Left lung (tissue), 10 donors: ENCODE data around the gene SEMA3D. TPM values are rescaled to one million over a fixed set of nuclear protein-coding genes. Genes with fewer than 3 reads are reported as not detected.
"Not testable (repeated sequence)": the region's sequence is repeated elsewhere in the genome, so short reads cannot be mapped to it uniquely, and the experiment has no call there.

Experiments
- ATAC-seq: fragments of 200-7000 bp; cut with Tn5 transposase; one replicate; pipeline ENCODE4 v1.9.1; 2020; ENCODE audit warnings: moderate library complexity
- DNase-seq, 4 donors: peaks; one replicate each; pipeline ENCODE4 v3.0.0-alpha.2; 2013 to 2020
- H3K27ac ChIP-seq, 2 donors: fragments of 200-600 bp; sonication (generic) in 1 of 2; one replicate each; pipeline versions ENCODE4 v1.5.0 to v1.8.0; 2020 to 2021
- H3K27me3 ChIP-seq, 2 donors: fragments of 200-600 bp; sonication (generic) in 1 of 2; one replicate each; pipeline versions ENCODE4 v1.5.0 to v1.8.0; 2020 to 2021
- H3K36me3 ChIP-seq, 2 donors: fragments of 200-600 bp; sonication (generic) in 1 of 2; one replicate each; pipeline versions ENCODE4 v1.5.0 to v1.8.0; 2020 to 2021
- H3K4me1 ChIP-seq, 2 donors: fragments of 200-600 bp; one replicate each; pipeline ENCODE4 v1.8.0; 2021
- H3K4me3 ChIP-seq, 2 donors: fragments of 200-600 bp; sonication (generic) in 1 of 2; one replicate each; pipeline versions ENCODE4 v1.5.0 to v1.8.0; 2020 to 2021; ENCODE audit warnings: mild to moderate bottlenecking in 1 of 2
- H3K9me3 ChIP-seq, 2 donors: fragments of 200-600 bp; sonication (generic) in 1 of 2; one replicate each; pipeline versions ENCODE4 v1.5.0 to v1.8.0; 2020 to 2021
- CTCF ChIP-seq, 2 donors: fragments of 200-600 bp; sonication (generic) in 1 of 2; IDR thresholded peaks; one replicate each; pipeline versions ENCODE4 v1.5.0 to v1.8.0; 2021; ENCODE audit warnings: antibody characterized with exemption in 2 of 2
- intact Hi-C, 2 donors: fragments of 100-400 bp; cut with DNase I; formaldehyde crosslinking; loops; one replicate each; pipeline versions ENCODE4 v1.11.2 to v1.14.2; 2022
- polyA plus RNA-seq, 6 donors: library from polyadenylated mRNA; unstranded; fragments of 120-200 nt; gene quantifications; one replicate each; pipeline ENCODE4 v1.2.1, GENCODE V29; 2013; ENCODE audit not compliant: insufficient read length in 6 of 6
- total RNA-seq, 2 donors: library from RNA; stranded (reverse); fragmentation: NEBNext Ultra II Directional; extraction: Animal tissue kit (Norgen Biotek cat#: 25700); gene quantifications; one replicate each; pipeline ENCODE4 v1.2.1, GENCODE V29; 2021
- donor health status: DM: no; HTN: yes; CAD: no.
- donor health status: DM: no; HTN: no; CAD: no.

The SEMA3D gene
- total and polyA plus RNA-seq, 8 donors: 5.5 to 68.5 (median 46.3) TPM

GRCh38 chr7:84998665-84999064 lies 188.2 kb downstream of the SEMA3D start:
- Histone ChIP-seq H3K9me3 (no peaks in the 10 kb centered on the region), H3K27ac (no peak overlapping the region), H3K36me3 (no peaks in the 10 kb centered on the region), H3K4me3 (no peak overlapping the region), H3K27me3 (no peaks in the 10 kb centered on the region), H3K4me1 (no peaks in the 10 kb centered on the region)
- ATAC-seq: no peak
- no peak for TF ChIP-seq CTCF (IDR thresholded peaks at IDR 0.05)
- DNase-seq: no peak
- intact Hi-C loops: no loop called here

DNA sequence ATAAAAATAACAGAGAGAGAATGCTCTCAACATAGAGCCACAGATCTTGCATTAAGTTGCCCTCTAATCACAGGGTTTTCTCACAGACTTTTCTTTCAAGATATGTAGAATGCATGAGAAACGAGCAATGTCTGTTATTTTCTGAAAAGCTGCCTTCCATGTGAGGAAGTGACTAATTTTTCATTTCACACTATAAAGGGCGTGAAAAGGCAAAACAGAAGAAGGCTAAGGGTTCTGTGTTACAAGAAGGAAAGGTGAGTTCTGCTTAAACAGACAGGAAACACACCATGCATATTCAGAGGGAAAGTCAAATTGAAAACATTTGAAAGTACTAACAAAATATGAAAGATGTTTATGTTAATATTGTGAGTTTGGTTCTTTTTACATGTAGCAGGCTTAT lies 189.2 kb downstream of the SEMA3D start:
- no peaks in the 10 kb centered on the region for H3K27me3 ChIP-seq
- no peak overlapping the region for H3K27ac ChIP-seq
- intact Hi-C loops: no loop called here
- no peaks in the 10 kb centered on the region for H3K9me3 ChIP-seq
- DNase-seq (no peak), ATAC-seq (no peak)
- H3K36me3 ChIP-seq: no peaks in the 10 kb centered on the region
- H3K4me1 ChIP-seq: no peaks in the 10 kb centered on the region
- no peak for TF ChIP-seq CTCF (IDR thresholded peaks at IDR 0.05)
- no peak overlapping the region for H3K4me3 ChIP-seq

DNA sequence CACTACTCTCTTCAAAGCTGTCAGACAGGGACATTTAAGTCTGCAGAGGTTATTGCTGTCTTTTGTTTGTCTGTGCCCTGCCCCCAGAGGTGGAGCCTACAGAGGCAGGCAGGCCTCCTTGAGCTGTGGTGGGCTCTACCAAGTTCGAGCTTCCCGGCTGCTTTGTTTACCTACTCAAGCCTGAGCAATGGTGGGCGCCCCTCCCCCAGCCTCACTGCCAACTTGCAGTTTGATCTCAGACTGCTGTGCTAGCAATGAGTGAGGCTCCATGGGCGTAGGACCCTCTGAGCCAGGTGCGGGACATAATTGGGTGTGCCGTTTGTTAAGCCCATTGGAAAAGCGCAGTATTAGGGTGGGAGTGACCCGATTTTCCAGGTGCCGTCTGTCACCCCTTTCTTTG lies 193.9 kb downstream of the SEMA3D start:
- DNase-seq, H3K27me3 ChIP-seq, intact Hi-C loops, H3K36me3 ChIP-seq, ATAC-seq, H3K4me3 ChIP-seq, H3K27ac ChIP-seq, H3K4me1 ChIP-seq, H3K9me3 ChIP-seq: not testable (repeated sequence)

DNA sequence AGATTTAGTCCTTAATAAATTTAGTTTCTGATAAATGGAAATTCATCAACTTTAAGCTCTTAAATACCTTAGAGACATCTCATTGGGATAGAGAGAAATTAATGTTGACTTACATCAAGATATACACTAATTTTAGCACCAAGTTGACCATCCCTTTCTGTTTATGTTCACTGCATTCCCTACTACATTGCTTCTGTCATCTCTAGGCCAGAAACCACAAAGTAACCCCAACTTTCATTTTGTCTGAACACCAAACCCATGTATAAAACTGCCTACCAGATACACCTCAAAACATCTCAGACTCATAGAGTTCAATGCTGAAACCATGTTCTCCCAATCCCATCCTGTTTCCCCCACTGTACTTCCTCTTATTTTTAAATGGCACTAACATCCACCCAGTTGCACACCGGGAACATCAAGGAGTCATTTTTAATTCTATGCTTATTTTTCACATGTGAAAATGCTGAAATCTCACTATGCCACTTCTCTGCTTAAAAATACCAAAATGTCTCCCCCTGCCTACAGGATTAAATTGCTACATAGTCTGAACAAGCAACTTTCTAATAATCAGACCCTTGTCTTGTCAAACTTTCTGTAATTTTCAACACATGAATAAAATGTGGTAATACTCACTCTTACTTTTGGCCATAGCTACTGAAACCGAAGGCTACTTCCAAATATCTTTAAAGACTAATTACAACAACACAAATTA lies 201.6 kb downstream of the SEMA3D start:
- DNase-seq (no peak), ATAC-seq (no peak)
- H3K9me3 ChIP-seq: no peaks in the 10 kb centered on the region
- intact Hi-C loops: no loop called here
- H3K4me3 ChIP-seq: no peak overlapping the region
- H3K36me3 ChIP-seq: no peaks in the 10 kb centered on the region
- no peaks in the 10 kb centered on the region for H3K27me3 ChIP-seq
- H3K4me1 ChIP-seq: no peaks in the 10 kb centered on the region
- no peak overlapping the region for H3K27ac ChIP-seq
- TF ChIP-seq CTCF (IDR thresholded peaks at IDR 0.05): no peak

- no peak for TF ChIP-seq CTCF (IDR thresholded peaks at IDR 0.05)
- H3K27ac ChIP-seq: no peak overlapping the region
- ATAC-seq: no peak
Measured at GRCh38 chr7:84982199-84982598, 204.7 kb downstream of the SEMA3D start.

More at GRCh38 chr7:84982199-84982598, 204.7 kb downstream of the SEMA3D start:
- Histone ChIP-seq H3K9me3 (no peaks in the 10 kb centered on the region), H3K36me3 (no peaks in the 10 kb centered on the region), H3K4me3 (no peak overlapping the region), H3K27me3 (no peaks in the 10 kb centered on the region), H3K4me1 (no peaks in the 10 kb centered on the region)
- no peak for DNase-seq
- intact Hi-C loops: loop anchor here in 1 of 2 donors (5.0 kb wide), 1 partner anchor 1050 kb away; no protein-coding TSS in a partner anchor
